ENCODE measurements around the gene PDE4D. TPM values are rescaled to one million over a fixed set of nuclear protein-coding genes. Genes with fewer than 3 reads are reported as not detected.

PDE4D gene
- total RNA-seq, 2 experiments from 2014 or later: 164 to 175 TPM

- intact Hi-C loops (cut with DNase I, micrococcal nuclease): no loop called here
- H3K27ac Mint-ChIP-seq: no peak overlapping the region
- peaks cover 16% of the 10 kb centered on the region for H3K4me1 Mint-ChIP-seq (ENCODE audit: low read depth)
- H3K27me3 ChIP-seq (ENCODE audit: control insufficient read depth in 1 of 2, insufficient read depth in 2 of 2, low read length in 2 of 2): no peaks in the 10 kb centered on the region
- TF ChIP-seq CTCF (IDR thresholded peaks at IDR 0.05): no peak
- H3K27ac ChIP-seq (ENCODE audit: low read depth in 1 of 2, low read length in 2 of 2): no peak overlapping the region
- H3K4me3 ChIP-seq (ENCODE audit: low read length): no peak overlapping the region
- H3K9me3 Mint-ChIP-seq: no peaks in the 10 kb centered on the region
- no peak overlapping the region for H3K4me3 Mint-ChIP-seq
- H3K4me1 ChIP-seq (ENCODE audit: insufficient read depth, low read length): peaks cover 4% of the 10 kb centered on the region
- ATAC-seq (ENCODE audit: poor library complexity) (no peak), DNase-seq (no peak)
- ChIA-PET CTCF (no interaction called here), POLR2A (no interaction called here)
- H3K9me3 ChIP-seq (ENCODE audit: control insufficient read depth in 1 of 2, insufficient read depth in 1 of 2, low read length in 2 of 2): no peaks in the 10 kb centered on the region
- H3K27me3 Mint-ChIP-seq: peaks cover 3% of the 10 kb centered on the region
- no peaks in the 10 kb centered on the region for H3K36me3 Mint-ChIP-seq (ENCODE audit: low read depth)
- no peaks in the 10 kb centered on the region for H3K36me3 ChIP-seq (ENCODE audit: insufficient read depth, low read length)
These were observed 803.2 kb downstream of the PDE4D start for GRCh38 chr5:59090323-59090722.

- ATAC-seq (ENCODE audit: poor library complexity) (no peak), DNase-seq (no peak)
- H3K9me3 ChIP-seq (ENCODE audit: control insufficient read depth in 1 of 2, insufficient read depth in 1 of 2, low read length in 2 of 2): no peaks in the 10 kb centered on the region
- no peak overlapping the region for H3K27ac Mint-ChIP-seq
- H3K4me3 Mint-ChIP-seq: no peak overlapping the region
- H3K9me3 Mint-ChIP-seq: no peaks in the 10 kb centered on the region
- no peaks in the 10 kb centered on the region for H3K36me3 Mint-ChIP-seq (ENCODE audit: low read depth)
- no peak overlapping the region for H3K4me3 ChIP-seq (ENCODE audit: low read length)
- ChIA-PET POLR2A (interaction anchor here (0.9 kb wide), 1 partner anchor 53 kb away, joined by 3 read pairs; no protein-coding TSS in a partner anchor), CTCF (no interaction called here)
- no peak for TF ChIP-seq CTCF (IDR thresholded peaks at IDR 0.05)
- H3K36me3 ChIP-seq (ENCODE audit: insufficient read depth, low read length): no peaks in the 10 kb centered on the region
- H3K4me1 ChIP-seq (ENCODE audit: insufficient read depth, low read length): peaks cover 4% of the 10 kb centered on the region
- no peaks in the 10 kb centered on the region for H3K27me3 ChIP-seq (ENCODE audit: control insufficient read depth in 1 of 2, insufficient read depth in 2 of 2, low read length in 2 of 2)
- H3K27me3 Mint-ChIP-seq: peaks cover 3% of the 10 kb centered on the region
- intact Hi-C loops (cut with DNase I, micrococcal nuclease): loop anchor here (5.0 kb wide), 4 partner anchors 33 to 68 kb away; no protein-coding TSS in a partner anchor
- H3K27ac ChIP-seq (ENCODE audit: low read depth in 1 of 2, low read length in 2 of 2): no peak overlapping the region
- peaks cover 12% of the 10 kb centered on the region for H3K4me1 Mint-ChIP-seq (ENCODE audit: low read depth)
These were observed 803.8 kb downstream of the PDE4D start for GRCh38 chr5:59089767-59090166.

- CTCF ChIA-PET: interaction anchor here (1.7 kb wide), 1 partner anchor 71 kb away, joined by 3 read pairs; no protein-coding TSS in a partner anchor
- peaks cover 4% of the 10 kb centered on the region for H3K4me1 ChIP-seq (ENCODE audit: insufficient read depth, low read length)
- no peak for TF ChIP-seq CTCF (IDR thresholded peaks at IDR 0.05)
- H3K27me3 Mint-ChIP-seq: peaks cover 3% of the 10 kb centered on the region
- intact Hi-C loops (cut with DNase I, micrococcal nuclease): loop anchor here (5.0 kb wide), 4 partner anchors 34 to 69 kb away; no protein-coding TSS in a partner anchor
- no peaks in the 10 kb centered on the region for H3K27me3 ChIP-seq (ENCODE audit: control insufficient read depth in 1 of 2, insufficient read depth in 2 of 2, low read length in 2 of 2)
- H3K27ac Mint-ChIP-seq: no peak overlapping the region
- peaks cover 8% of the 10 kb centered on the region for H3K4me1 Mint-ChIP-seq (ENCODE audit: low read depth)
- no peak overlapping the region for H3K4me3 Mint-ChIP-seq
- no peaks in the 10 kb centered on the region for H3K36me3 ChIP-seq (ENCODE audit: insufficient read depth, low read length)
- no peak overlapping the region for H3K4me3 ChIP-seq (ENCODE audit: low read length)
- H3K36me3 Mint-ChIP-seq (ENCODE audit: low read depth): no peaks in the 10 kb centered on the region
- ATAC-seq (ENCODE audit: poor library complexity): no peak
- no peak for DNase-seq
- no peaks in the 10 kb centered on the region for H3K9me3 Mint-ChIP-seq
- H3K9me3 ChIP-seq (ENCODE audit: control insufficient read depth in 1 of 2, insufficient read depth in 1 of 2, low read length in 2 of 2): no peaks in the 10 kb centered on the region
- H3K27ac ChIP-seq (ENCODE audit: low read depth in 1 of 2, low read length in 2 of 2): no peak overlapping the region
- POLR2A ChIA-PET: interaction anchor here (1.1 kb wide), 1 partner anchor 49 kb away, joined by 4 read pairs; no protein-coding TSS in a partner anchor
These were observed 805.0 kb downstream of the PDE4D start for GRCh38 chr5:59088546-59088945.
